ENCODE data around the gene USP47. TPM values are rescaled to one million over a fixed set of nuclear protein-coding genes. Genes with fewer than 3 reads are reported as not detected.

The USP47 gene
- polyA plus RNA-seq, 1 experiment, result 15.0 TPM

GRCh38 chr11:11901929-11902328 is 60.2 kb downstream of the USP47 start:
- TF ChIP-seq, protein P1, sequence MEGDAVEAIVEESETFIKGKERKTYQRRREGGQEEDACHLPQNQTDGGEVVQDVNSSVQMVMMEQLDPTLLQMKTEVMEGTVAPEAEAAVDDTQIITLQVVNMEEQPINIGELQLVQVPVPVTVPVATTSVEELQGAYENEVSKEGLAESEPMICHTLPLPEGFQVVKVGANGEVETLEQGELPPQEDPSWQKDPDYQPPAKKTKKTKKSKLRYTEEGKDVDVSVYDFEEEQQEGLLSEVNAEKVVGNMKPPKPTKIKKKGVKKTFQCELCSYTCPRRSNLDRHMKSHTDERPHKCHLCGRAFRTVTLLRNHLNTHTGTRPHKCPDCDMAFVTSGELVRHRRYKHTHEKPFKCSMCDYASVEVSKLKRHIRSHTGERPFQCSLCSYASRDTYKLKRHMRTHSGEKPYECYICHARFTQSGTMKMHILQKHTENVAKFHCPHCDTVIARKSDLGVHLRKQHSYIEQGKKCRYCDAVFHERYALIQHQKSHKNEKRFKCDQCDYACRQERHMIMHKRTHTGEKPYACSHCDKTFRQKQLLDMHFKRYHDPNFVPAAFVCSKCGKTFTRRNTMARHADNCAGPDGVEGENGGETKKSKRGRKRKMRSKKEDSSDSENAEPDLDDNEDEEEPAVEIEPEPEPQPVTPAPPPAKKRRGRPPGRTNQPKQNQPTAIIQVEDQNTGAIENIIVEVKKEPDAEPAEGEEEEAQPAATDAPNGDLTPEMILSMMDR (IDR thresholded peaks at IDR 0.05; ENCODE audit: insufficient read depth, low read depth, low read length), result no peak

GRCh38 chr11:11909727-11910126 is 68.0 kb downstream of the USP47 start:
- CTCF ChIA-PET, result interaction anchor here (1.8 kb wide), 1 partner anchor 108 kb away, joined by 4 read pairs; no protein-coding TSS in a partner anchor
- POLR2A ChIA-PET, result no interaction called here
- TF ChIP-seq, protein P1 (IDR thresholded peaks at IDR 0.05; ENCODE audit: insufficient read depth, low read depth, low read length), result no peak
- Histone ChIP-seq H3K27me3 (ENCODE audit: control insufficient read depth, insufficient read depth, low read length) (no peaks in the 10 kb centered on the region), H3K4me3 (ENCODE audit: low read depth, low read length) (no peak overlapping the region), H3K36me3 (ENCODE audit: control insufficient read depth, insufficient read depth, low read length) (peaks cover 2% of the 10 kb centered on the region)
- peak; percentile 35 for DNase-seq (ENCODE audit: low read depth)

More at GRCh38 chr11:11901929-11902328, 60.2 kb downstream of the USP47 start:
- no peak for DNase-seq (ENCODE audit: low read depth)
- Histone ChIP-seq H3K36me3 (ENCODE audit: control insufficient read depth, insufficient read depth, low read length) (peaks cover 4% of the 10 kb centered on the region), H3K27me3 (ENCODE audit: control insufficient read depth, insufficient read depth, low read length) (no peaks in the 10 kb centered on the region), H3K4me3 (ENCODE audit: low read depth, low read length) (no peak overlapping the region)
- CTCF ChIA-PET, result interaction anchor here (1.0 to 1.3 kb wide), 2 partner anchors 103 kb away, joined by 4 to 6 read pairs; no protein-coding TSS in a partner anchor
- POLR2A ChIA-PET, result no interaction called here

GRCh38 chr11:11910541-11910940 is 68.8 kb downstream of the USP47 start:
- DNase-seq (ENCODE audit: low read depth), result no peak
- TF ChIP-seq, protein P1 (IDR thresholded peaks at IDR 0.05; ENCODE audit: insufficient read depth, low read depth, low read length), result no peak
- CTCF ChIA-PET, result no interaction called here
- POLR2A ChIA-PET, result no interaction called here
- H3K27me3 ChIP-seq (ENCODE audit: control insufficient read depth, insufficient read depth, low read length), result no peaks in the 10 kb centered on the region
- H3K4me3 ChIP-seq (ENCODE audit: low read depth, low read length), result no peak overlapping the region
- no peaks in the 10 kb centered on the region for H3K36me3 ChIP-seq (ENCODE audit: control insufficient read depth, insufficient read depth, low read length)

DNA sequence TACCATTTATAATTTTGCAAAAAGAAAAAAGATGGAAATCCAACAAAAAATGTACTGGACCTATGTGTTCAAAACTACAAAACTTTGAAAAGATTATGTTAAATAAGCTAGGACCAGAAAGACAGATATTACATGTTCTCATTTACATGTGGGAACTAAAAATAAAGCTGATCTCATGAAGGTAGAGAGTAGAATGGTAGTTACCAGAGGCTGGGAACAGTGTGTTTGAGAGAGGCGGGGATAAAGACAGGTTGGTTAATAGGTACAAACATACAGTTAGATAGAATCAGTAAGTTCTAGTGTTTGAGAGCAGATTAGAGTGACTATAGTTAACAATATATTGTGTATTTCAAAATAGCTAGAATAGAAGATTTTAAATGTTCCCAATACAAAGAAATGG is 71.6 kb downstream of the USP47 start:
- ChIA-PET POLR2A (no interaction called here), CTCF (interaction anchor here (1.1 kb wide), 1 partner anchor 18 kb away, joined by 7 read pairs; no protein-coding TSS in a partner anchor)
- Histone ChIP-seq H3K36me3 (ENCODE audit: control insufficient read depth, insufficient read depth, low read length) (no peaks in the 10 kb centered on the region), H3K4me3 (ENCODE audit: low read depth, low read length) (no peak overlapping the region), H3K27me3 (ENCODE audit: control insufficient read depth, insufficient read depth, low read length) (no peaks in the 10 kb centered on the region)
- TF ChIP-seq, protein P1 (IDR thresholded peaks at IDR 0.05; ENCODE audit: insufficient read depth, low read depth, low read length), result no peak
- no peak for DNase-seq (ENCODE audit: low read depth)

- ChIA-PET CTCF (no interaction called here), POLR2A (no interaction called here)
- H3K27me3 ChIP-seq (ENCODE audit: control insufficient read depth, insufficient read depth, low read length), result no peaks in the 10 kb centered on the region
- TF ChIP-seq, protein P1 (IDR thresholded peaks at IDR 0.05; ENCODE audit: insufficient read depth, low read depth, low read length), result no peak
- H3K4me3 ChIP-seq (ENCODE audit: low read depth, low read length), result no peak overlapping the region
- no peaks in the 10 kb centered on the region; the same call in 1 of the 2 replicates for H3K36me3 ChIP-seq (ENCODE audit: control insufficient read depth, insufficient read depth, low read length)
- DNase-seq (ENCODE audit: low read depth), result no peak
Observed at GRCh38 chr11:11915625-11916024, 73.9 kb downstream of the USP47 start.

Data from BJ (cell line).